Neural crest cell (in vitro differentiated cells): ENCODE results near the gene INS. TPM values are rescaled to one million over a fixed set of nuclear protein-coding genes. Genes with fewer than 3 reads are reported as not detected.

Experiments
- DNase-seq: peaks from one replicate; pipeline ENCODE4 v3.0.0; 2021; ENCODE audit warnings: low read depth, mixed read lengths, low spot score
- H3K27ac Mint-ChIP-seq: one replicate; pipeline ENCODE4 v1.8.0; 2021; ENCODE audit warnings: mild to moderate bottlenecking, mixed read lengths; ENCODE audit not compliant: unreplicated experiment
- H3K27me3 Mint-ChIP-seq: 2 replicates; pipeline ENCODE4 v1.8.0; 2021; ENCODE audit warnings: low read depth, mild to moderate bottlenecking, mixed read lengths
- H3K36me3 Mint-ChIP-seq: 2 replicates; pipeline ENCODE4 v1.8.0; 2021; ENCODE audit warnings: low read depth, mild to moderate bottlenecking, mixed read lengths
- H3K4me1 Mint-ChIP-seq: 2 replicates; pipeline ENCODE4 v1.8.0; 2021; ENCODE audit warnings: mixed read lengths
- H3K4me3 Mint-ChIP-seq: one replicate; pipeline ENCODE4 v1.8.0; 2021; ENCODE audit warnings: mild to moderate bottlenecking, mixed read lengths
- H3K9me3 Mint-ChIP-seq: 2 replicates; pipeline ENCODE4 v1.8.0; 2021; ENCODE audit warnings: mixed read lengths
- CTCF ChIP-seq: fragments of 200-600 bp; sonication (generic); conservative IDR thresholded peaks from 2 replicates; pipeline ENCODE4 v1.5.0; 2021; ENCODE audit warnings: antibody characterized with exemption, mild to moderate bottlenecking
- total RNA-seq: library from RNA; stranded (reverse); gene quantifications from 2 replicates; pipeline ENCODE4 v1.2.1, GENCODE V29; 2021

Gene INS
- total RNA-seq, 1 donor from 2014 or later: not detected

GRCh38 chr11:2207773-2208621, 47.0 kb upstream of the INS start:
- Mint-ChIP-seq H3K27me3 (no peaks in the 10 kb centered on the region), H3K36me3 (no peaks in the 10 kb centered on the region), H3K27ac (peak overlapping the region; percentile 71), H3K4me3 (peak overlapping the region; percentile 57), H3K4me1 (peaks cover 12% of the 10 kb centered on the region), H3K9me3 (no peaks in the 10 kb centered on the region)
- TF ChIP-seq CTCF: no peak
- DNase-seq: no peak

GRCh38 chr11:2207212-2207611, 46.2 kb upstream of the INS start:
- no peaks in the 10 kb centered on the region for H3K27me3 Mint-ChIP-seq
- no peak for DNase-seq
- no peak overlapping the region for H3K4me3 Mint-ChIP-seq
- H3K4me1 Mint-ChIP-seq: peaks cover 5% of the 10 kb centered on the region
- H3K27ac Mint-ChIP-seq: no peak overlapping the region
- no peak for TF ChIP-seq CTCF
- H3K9me3 Mint-ChIP-seq: no peaks in the 10 kb centered on the region
- H3K36me3 Mint-ChIP-seq: no peaks in the 10 kb centered on the region

GRCh38 chr11:2205981-2206690, 45.1 kb upstream of the INS start:
- no peak for TF ChIP-seq CTCF
- Mint-ChIP-seq H3K4me1 (no peaks in the 10 kb centered on the region), H3K4me3 (no peak overlapping the region), H3K27ac (no peak overlapping the region), H3K36me3 (no peaks in the 10 kb centered on the region), H3K27me3 (no peaks in the 10 kb centered on the region), H3K9me3 (peaks cover under 1% of the 10 kb centered on the region)
- DNase-seq: no peak

GRCh38 chr11:2205214-2205720, 44.3 kb upstream of the INS start:
- H3K9me3 Mint-ChIP-seq: peaks cover 3% of the 10 kb centered on the region
- DNase-seq: no peak
- no peak for TF ChIP-seq CTCF
- H3K27me3 Mint-ChIP-seq: no peaks in the 10 kb centered on the region
- no peak overlapping the region for H3K4me3 Mint-ChIP-seq
- no peaks in the 10 kb centered on the region for H3K4me1 Mint-ChIP-seq
- no peak overlapping the region for H3K27ac Mint-ChIP-seq
- H3K36me3 Mint-ChIP-seq: no peaks in the 10 kb centered on the region

GRCh38 chr11:2204361-2205213, 43.6 kb upstream of the INS start:
- no peaks in the 10 kb centered on the region for H3K36me3 Mint-ChIP-seq
- TF ChIP-seq CTCF: no peak
- H3K27me3 Mint-ChIP-seq: no peaks in the 10 kb centered on the region
- DNase-seq: no peak
- no peak overlapping the region for H3K27ac Mint-ChIP-seq
- no peak overlapping the region for H3K4me3 Mint-ChIP-seq
- no peaks in the 10 kb centered on the region for H3K4me1 Mint-ChIP-seq
- H3K9me3 Mint-ChIP-seq: peaks cover 3% of the 10 kb centered on the region
